Hepatic stellate cell (primary cell): ENCODE results near the gene DPP7.
"Not testable (repeated sequence)": the region's sequence is repeated elsewhere in the genome, so short reads cannot be mapped to it uniquely, and the experiment has no call there.

Experiments used
- DNase-seq: peaks from one replicate; pipeline ENCODE4 v3.0.0; 2011; ENCODE audit warnings: low spot score

Gene DPP7

DNA sequence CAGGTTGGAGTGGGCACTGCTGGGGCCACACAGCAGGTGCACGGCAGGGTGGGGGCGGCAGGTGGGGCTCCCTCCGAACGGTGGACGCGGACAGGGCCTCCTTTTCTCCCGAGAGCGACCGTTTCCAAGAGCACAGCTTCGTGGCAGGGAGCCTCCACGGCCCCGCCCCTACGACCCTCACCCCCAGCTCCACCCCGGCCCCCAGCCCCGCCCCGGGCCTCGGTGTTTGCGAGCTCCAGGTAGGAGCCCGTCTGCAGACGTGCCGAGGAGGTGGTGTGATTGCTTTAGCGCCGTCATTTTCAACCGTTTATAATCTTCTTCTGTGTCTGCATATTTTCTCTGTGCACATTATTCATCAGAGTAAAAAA, 33.2 kb upstream of the DPP7 start:
- DNase-seq: no peak

DNA sequence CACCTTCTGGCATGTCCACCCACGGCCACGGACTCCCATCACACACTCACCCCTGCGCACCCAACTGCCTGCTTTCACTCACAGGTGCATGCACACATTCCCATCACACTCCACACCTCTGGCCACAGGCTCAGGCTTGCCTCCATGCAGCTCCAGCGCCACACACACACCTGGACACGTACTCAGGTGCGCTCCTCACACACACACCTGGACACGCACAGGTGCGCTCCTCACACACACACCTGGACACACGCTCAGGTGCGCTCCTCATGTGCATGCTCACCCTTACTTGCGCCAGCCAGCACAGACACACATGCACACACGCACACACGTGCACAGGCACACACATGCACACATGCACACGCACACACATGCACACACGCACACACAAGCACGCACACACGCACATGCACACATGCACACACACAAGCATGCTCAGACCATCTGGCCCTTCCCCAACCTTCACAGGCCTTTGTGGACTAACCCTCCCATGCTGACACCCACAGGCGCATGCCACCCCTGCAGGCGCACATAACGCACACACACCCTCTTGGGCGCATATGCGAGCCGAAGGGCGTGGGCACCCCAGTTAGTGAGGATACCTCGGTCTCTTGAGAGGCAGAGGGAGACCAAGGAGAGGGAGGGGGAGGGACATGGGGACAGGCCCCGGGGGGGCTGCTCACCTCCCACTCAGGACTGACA, 32.7 kb upstream of the DPP7 start:
- no peak for DNase-seq

- no peak for DNase-seq
These were observed 32.0 kb upstream of the DPP7 start for GRCh38 chr9:137146527-137146918.

GRCh38 chr9:137145731-137146526, 31.4 kb upstream of the DPP7 start:
- no peak for DNase-seq

- no peak for DNase-seq
These were observed 28.9 kb upstream of the DPP7 start for GRCh38 chr9:137143459-137143858.

DNA sequence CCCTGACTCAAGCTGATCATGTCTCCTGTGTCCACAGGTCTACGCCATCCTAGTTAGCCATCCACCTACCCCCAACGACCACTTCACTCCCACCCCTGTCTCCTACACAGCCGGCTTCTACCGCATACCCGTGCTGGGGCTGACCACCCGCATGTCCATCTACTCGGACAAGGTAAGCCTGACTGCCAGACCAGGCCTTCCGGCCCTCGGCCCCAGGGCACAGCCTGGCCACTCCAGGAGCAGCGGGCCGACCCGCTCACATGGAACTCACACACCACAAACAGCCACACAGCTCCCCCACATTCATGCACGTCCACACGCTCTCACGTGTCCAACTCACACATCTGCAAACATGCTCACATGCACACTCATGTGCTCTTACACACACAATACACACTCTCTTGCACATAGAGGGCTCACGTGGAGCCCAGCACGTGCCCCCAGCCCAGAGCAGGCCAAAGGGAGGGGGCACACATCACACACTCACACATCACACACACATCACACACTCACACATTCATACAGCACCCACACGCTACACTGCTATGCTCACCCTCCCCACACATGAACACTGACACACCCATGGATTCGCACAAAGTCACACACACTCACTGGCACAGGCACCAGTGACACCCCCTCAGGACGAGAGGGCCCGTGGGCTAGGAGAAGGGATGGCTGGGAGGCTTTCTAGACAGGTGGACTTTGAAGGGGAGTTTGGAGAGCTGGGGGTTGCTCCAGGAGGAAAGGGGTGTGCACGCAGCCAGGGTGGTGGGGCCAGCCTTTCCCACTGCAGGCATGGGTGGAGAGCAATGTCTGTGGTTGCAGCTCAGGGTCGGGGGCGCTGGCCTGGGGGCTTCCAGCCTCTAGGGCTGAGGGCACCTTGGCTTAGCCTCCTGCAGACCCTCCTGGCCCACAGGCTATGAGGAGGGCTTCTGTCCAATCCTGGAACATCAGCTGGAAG, 27.7 kb upstream of the DPP7 start:
- DNase-seq: no peak

GRCh38 chr9:137141050-137141810, 26.7 kb upstream of the DPP7 start:
- DNase-seq: no peak

DNA sequence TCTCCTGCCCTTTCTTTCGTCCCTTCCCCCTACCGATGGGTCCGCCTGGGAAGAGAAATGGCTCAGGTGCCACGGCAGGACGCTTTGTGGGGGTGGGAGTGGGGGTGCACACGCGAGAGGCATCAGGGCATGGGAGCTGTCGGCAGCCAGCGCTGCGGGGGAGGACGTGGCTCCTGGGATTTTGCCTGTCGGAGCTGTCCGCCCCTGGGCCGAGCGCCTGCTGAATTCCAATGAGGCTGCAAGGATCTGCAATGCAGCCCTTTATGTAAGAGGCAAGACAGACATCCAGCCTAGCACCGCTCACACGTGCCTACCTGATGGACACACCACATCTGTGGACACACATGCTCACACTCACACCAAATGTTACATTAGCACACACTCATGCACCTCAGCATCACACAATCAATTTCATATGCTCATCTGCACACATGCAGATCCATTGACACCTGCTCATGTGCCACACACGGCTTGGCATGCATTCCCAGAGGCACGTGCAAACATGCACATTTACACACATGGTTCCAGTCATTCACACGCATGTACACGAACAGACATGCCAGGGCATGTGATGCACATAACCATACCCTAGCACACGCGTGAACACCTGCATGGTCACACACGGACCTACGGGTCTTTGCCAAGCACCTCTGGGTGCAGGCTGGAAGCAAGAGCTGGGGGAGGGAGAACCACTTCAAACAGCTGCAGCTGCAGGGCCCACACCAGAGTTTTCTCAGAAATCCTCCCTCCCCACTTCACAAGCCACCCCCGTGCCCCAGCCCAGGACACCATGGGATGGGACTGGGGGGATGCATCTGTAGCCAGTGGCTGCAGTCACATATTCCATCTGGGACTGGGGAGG, 25.8 kb upstream of the DPP7 start:
- no peak for DNase-seq

- DNase-seq: no peak
These were observed 25.1 kb upstream of the DPP7 start for GRCh38 chr9:137139468-137140150.

GRCh38 chr9:137138722-137139467, 24.4 kb upstream of the DPP7 start, which contains the start of gene GRIN1:
Gene GRIN1 (plus strand): TSS chr9:137139154. CDS start chr9:137139487, 333 bp downstream.
- DNase-seq: no peak

GRCh38 chr9:137138058-137138721, 23.7 kb upstream of the DPP7 start:
- no peak for DNase-seq

GRCh38 chr9:137136881-137137607, 22.5 kb upstream of the DPP7 start:
- no peak for DNase-seq

DNA sequence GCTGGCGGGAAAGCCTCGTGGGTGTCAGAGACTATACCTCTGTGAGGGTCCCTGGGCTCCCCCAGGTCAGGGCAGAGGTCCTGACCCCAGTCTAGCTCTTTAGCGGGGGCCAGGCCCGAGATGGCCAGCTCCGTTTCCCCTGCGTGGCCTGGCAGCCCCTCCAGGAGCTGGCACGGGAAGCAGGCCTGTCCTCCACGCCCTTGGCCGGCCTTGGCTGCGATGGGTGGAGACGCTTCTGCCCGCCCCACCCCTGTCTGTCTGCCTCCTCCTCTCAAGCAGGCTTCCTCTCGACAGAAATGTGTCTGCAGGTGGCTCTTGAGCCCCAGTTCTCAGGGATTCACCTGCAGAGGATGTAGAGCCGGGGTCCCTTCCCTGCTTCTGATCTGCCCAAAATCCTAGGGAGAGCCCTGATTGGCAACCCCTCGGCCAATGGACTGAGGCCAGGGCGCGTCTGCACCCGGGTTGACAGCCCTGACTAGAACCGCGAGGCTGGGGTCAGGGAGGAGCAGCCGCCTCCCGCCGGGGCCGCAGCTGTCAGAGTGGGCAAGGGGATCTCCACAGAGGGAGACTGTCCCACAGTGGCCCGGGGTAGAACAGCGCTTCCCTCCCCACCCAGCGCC, 21.8 kb upstream of the DPP7 start:
- DNase-seq: no peak

- DNase-seq: not testable (repeated sequence)
These were observed 20.6 kb upstream of the DPP7 start for GRCh38 chr9:137135154-137135553.

GRCh38 chr9:137134191-137134590, 19.7 kb upstream of the DPP7 start:
- no peak for DNase-seq

- DNase-seq: no peak
These were observed 15.7 kb upstream of the DPP7 start for GRCh38 chr9:137130176-137130755.
